GM12874 (cell line): ENCODE results near the gene MRPS18A.

ENCODE experiments used
- CTCF ChIP-seq: IDR thresholded peaks from 2 replicates; pipeline ENCODE4 v1.5.1; 2011; ENCODE audit warnings: low read depth, mild to moderate bottlenecking, control low read depth, low read length, moderate library complexity; ENCODE audit not compliant: insufficient read depth

The MRPS18A gene

GRCh38 chr6:43708860-43709653 lies 21.5 kb upstream of the MRPS18A start:
- no peak for TF ChIP-seq CTCF

DNA sequence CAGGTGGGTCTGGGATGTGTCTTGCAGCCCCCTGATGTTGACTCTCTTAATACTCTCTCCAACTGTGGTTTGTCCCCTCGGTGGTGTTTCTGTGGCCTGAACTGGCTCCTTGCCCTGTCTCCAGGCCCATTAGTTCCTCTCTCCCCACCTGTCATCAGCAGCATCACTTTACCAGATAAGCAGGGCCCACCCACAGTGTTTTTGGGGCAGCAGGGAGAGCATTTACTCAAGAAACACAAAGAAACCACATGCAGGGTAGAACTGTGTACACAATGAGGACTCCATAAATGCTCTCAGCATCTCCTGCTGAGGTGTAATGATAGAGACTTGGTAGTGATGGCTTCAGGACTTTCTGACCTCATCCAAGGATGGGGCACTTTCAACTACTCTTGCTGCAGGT lies 20.2 kb upstream of the MRPS18A start:
- no peak for TF ChIP-seq CTCF

- TF ChIP-seq CTCF, result no peak
Measured at GRCh38 chr6:43707269-43707668, 19.7 kb upstream of the MRPS18A start.

DNA sequence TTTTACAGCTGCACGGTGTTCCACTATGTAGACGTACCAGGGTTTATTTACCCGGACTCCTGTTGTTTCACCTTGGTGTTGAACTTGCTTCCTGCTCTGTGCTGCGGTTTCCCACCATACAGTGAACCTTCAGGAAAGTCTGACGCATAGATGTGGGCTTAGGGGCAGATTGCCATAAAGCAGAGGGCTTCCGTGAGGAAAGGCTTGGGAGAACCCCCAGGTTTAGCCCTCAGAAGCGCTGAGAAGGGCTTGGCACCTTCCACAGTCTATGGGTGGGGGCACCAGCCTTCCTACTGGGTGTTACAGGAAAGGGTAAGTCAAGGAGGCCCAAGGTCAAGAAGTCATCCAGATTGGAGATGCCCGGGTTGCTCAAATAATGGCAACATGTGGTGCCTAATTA lies 19.2 kb upstream of the MRPS18A start:
- TF ChIP-seq CTCF, result no peak

GRCh38 chr6:43705996-43706395 lies 18.4 kb upstream of the MRPS18A start:
- no peak for TF ChIP-seq CTCF

- no peak for TF ChIP-seq CTCF
Measured at GRCh38 chr6:43703512-43704429, 16.2 kb upstream of the MRPS18A start.
